HG03354 (cell line): ENCODE results near the gene TMX3.

Source experiments
- ATAC-seq: cut with Tn5 transposase; IDR thresholded peaks from one replicate; pipeline ENCODE4 v1.9.1; 2021; ENCODE audit warnings: mild to moderate bottlenecking; ENCODE audit not compliant: unreplicated experiment, poor library complexity, severe bottlenecking

The TMX3 gene

DNA sequence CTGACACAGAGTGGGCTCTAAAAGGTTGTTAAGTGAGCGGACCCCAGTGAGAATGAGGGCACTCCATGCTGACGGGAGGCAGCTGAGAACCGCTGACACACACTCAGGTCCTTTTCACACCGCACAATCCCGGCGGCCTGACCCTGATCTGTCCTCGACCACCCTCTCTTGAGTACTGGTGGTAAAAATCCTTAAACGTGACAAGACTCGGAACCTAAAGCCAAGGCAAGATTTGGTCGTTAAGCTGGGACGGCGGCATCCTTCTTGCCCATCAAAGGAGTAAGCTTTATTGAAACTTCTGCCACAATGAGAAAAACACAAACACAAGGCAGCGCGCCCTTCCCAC is 569 bp downstream of the TMX3 start:
- ATAC-seq, result peak; percentile 9

DNA sequence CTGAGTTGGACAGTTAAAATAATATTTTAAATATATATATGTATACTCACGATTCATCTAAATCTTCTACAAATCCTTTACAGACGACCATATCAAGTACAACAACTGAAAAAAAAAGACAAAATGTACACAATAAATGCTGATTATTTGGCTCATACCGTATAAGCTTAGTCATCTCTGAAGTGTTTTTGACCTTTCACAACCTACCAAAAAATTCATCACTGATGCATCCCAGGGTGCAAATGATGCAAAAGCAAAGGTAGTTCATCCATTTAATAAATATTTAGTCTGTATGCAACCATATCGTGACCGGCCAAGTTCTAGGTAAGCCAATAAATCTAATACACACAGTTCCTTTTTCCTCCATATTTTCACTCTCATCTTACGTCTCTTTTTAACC is 1.1 kb downstream of the TMX3 start:
- no peak for ATAC-seq

DNA sequence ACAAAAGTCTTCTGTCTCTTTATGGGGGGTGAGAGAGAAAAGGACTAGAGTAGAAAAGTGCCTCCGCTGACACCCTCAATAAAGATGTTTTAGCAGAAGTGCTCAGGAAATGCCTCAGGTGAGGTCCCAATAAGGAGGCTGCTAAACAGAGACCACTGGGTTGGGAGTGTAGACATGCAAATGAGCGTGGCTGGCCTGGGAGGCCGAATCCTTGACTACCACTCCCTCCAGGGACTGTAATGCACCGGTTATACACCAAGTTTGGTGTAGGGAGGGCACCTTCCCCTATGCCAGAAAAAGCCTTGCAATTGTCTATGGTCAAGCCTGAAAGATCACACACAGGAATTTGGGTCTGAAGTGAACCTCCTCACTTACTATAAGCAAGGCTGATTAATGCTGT is 1.8 kb downstream of the TMX3 start:
- no peak for ATAC-seq

DNA sequence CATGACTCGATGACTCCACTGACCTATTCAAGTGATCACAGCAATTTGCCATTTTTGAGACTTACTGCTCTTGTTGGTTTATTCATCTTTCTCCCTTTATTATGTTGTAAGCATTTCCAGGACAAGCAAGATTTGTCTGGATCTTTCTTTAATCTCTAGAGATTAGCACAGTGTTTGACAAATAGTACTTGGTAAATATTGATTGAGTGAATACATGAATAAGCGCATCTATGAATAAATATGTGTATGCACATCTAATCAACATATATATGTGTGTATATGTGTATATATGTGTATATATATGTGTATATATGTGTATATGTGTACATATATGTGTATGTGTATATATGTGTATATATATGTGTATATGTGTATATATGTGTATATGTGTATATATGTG is 7.3 kb downstream of the TMX3 start:
- ATAC-seq, result no peak

DNA sequence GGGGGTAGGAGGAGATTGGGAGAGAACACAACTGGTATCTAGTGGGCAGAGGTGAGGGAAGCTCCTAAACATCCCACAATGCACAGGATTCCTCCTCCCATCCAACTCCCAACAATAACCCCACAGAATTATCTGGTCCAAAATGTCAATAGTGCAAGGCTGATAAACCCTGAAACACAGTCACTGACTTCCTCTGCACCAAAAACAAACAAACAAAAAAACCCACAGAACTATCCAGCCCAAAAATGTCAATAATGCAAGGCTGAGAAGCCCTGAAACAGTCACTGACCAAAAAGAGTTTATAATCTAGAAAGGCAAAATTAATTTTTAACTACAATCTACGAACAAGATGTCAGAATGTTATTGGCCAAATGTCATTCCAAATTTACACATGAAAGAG is 9.8 kb downstream of the TMX3 start:
- ATAC-seq, result no peak

DNA sequence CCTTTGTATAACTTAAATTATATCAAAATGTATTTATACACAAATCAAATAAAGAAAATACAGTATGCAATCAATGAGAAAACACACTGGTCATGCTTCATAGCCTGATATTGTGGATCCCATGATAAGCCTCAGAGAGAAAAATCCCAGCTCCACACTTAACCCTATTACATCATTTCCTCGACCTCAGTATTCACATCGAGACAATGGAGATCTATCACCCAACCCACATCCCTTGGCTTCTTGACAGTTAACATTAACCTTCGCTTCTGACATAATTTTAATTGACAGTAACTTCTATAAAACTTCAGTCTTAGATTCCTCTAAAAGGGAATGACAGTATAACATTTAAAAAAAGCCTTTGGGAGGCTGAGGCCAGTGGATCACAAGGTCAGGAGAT is 11.6 kb downstream of the TMX3 start:
- ATAC-seq, result no peak

DNA sequence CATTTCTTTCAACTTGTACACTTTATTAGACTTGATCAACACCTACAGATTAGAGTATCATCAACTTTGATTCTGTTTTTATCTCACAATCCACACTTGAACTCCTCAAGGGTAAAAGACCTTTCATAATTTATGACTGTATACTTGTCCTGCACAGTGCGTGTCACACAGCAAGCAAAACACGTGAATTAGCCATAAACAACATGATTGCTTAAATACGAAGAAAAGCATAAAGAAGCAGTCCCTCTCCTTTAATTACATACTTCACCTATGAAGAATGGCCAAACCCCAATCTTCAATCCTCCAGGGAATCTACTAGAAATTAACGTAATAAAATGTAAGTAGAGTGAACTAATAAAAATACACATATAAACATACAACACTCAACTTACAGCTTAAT is 13.6 kb downstream of the TMX3 start:
- ATAC-seq, result no peak

DNA sequence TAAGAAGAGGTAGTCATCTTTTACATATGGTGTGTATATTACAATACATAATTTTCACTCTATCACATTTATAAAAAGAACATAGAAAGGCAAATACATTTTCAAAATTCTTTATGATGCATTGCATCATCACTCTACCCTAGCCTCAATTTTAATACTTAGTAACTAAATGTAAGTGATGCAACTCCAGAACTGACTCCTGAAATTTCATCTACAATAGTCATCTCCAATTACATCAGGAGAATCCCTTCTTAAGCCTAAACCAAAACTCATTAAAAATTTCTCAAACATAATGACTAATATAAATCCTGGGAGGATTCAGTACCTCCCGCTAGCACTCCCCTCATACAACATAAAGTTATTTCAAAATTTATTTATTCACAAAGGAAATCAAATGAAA is 15.9 kb downstream of the TMX3 start:
- no peak for ATAC-seq

DNA sequence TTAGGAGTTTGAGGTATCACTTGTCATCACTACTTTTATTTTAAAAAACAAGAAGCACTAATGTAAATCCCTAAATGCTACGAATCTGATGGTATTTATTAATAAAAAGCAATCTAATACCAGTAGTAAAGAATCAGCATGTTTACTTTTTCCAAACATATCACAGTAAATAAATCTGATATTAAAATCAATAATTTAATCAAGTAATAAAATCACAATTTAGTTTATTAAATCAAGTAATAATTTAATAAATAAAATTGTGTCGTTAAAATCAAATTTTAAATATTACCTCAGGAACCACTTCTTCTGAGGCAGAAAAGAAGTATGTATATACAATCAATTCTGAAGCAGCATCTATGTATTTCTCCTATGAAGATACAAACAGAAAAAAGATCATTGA is 18.0 kb downstream of the TMX3 start:
- ATAC-seq, result no peak

DNA sequence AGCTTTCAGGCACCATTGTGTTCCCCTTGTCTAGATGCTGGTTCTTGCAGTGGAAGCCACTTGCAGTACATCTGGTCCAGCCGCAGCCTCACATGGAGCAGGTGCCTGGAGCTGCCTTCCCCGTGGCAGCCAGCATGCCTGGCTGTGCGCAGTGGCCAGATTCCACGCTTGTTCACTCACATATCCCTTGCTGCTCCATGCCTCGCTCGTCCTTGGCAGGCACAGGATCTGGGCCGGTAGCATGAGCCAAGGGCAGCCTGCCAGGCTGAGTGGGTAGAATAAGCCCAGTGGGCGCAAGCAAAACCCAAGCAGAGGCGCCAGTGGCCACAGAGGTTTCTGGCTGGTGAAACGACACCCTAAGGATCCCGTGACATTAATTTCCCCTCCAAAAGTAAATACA is 20.6 kb downstream of the TMX3 start:
- ATAC-seq, result no peak

DNA sequence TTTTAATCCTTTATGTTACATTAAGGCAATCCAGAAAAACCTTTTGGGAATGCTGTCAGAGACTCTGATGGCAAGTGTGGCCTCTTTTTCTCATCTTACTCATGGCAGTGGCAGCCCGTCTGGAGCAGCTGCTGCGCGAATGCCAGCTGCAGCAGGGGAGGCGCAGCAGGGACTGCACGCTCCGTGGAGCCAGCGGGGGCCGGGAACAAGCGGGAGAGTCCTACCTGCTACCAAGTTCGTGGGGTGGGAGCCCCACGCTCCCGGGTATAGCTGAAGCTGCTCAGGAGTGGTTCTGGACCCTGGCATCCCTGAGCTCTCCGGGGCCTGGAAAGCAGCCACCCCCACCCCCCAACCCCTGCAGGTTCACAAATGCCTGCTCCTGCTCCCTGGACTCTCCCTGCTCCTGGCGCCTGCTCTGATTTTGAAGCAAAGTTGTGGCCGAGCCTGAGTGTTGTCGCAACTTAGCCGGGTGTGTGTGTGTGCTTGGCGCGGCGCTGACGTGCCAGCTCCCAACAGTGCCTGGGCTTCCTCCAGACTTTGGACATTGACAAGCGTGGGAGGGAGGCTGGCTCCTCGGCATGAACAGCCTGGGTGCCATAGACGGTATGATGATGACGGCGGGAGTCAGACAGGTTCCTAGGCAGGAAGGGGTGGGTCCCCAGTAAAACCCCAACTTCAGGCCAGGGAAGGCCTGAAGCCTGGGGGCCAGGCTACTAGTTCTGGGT is 21.7 kb downstream of the TMX3 start:
- ATAC-seq, result no peak

DNA sequence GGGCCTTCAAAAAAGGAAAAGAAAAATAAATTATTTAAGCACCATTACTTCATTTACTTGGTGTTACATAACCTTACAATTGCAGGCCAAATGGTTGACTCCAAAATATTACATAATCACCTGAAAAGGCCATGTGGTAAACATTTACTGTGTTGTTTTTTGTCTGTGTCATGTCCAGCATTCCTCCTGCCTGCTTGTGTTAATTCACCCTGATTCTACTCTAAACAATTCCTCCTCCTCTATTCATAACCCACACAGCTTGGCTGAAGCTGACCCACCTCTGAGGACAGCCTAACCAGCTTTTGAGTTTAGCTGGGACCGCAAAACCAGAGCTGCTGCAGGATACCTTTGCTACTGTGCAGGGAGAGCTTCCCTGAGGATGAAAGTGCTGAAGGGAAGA is 35.4 kb downstream of the TMX3 start:
- no peak for ATAC-seq

DNA sequence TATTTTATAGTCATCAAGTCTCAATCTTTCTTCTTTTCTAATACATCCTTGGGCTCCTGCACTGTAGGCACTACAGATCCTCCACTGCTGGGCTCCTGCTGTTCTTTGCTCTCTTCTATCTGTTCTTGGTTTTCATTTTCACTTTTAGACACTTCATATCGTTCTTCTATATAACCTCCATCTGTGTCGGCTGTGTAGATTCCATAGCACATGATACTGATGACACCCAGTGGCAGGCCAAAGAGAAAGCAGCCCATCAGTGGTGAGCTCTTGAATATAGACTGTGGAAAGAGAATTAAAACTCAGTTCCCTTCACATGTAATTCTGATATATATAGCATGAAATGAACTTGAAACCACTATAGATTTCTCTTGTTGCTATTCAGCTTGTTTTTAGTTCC is 38.0 kb downstream of the TMX3 start:
- ATAC-seq, result peak; percentile 90

DNA sequence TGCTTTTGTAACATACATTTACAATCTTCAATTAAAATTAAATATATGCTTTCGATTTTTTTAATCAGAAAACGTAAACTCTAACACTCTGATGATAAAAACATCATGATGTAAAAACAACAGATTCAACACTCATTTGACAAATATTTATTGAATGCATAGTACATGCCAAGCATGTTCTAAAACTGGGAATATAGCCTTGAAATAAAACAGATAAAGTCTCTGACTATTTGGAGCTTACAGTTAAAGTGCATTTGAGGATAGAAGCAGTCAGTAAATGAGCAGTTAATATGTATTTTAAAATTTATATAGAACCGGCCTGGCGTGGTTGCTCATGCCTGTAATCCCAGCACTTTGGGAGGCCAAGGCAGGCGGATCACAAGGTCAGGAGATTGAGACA is 47.8 kb downstream of the TMX3 start:
- ATAC-seq, result no peak

DNA sequence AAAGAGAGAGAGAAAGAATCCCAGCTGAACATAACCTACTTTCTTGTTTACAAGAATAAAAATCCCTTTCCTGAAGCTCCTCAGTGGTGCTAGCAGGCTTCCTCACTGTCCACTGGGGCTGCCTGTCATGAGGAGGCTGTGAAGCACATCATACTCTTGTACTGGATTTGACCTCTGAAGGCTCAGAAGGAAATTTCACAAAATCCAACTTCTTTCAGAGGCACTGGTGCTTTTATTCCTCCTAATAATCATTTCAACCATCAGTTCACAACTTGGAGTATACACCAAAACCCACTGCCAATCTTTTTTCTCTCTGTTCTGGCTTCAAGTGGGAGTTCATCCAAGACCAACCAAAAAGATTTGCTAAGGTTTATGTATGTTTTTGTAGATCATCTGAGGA is 48.5 kb downstream of the TMX3 start:
- ATAC-seq, result no peak

DNA sequence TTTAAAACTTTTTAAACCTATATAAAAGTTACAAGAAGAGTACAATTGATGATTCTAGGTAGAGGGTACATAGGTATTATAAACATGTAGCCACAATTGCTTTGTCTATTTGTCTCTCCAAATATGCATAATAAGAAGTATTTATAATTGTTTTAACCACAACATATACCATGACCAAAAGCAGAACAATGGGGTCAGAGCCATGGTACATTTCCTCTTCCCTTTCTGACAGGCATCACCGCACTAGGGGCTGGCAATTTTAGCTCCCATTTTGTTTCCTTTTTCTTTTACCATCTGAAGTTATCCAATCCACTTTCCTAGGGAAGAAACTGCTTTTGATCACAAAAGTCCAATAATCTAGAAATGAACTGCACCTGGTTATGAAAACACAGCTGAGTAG is 49.3 kb downstream of the TMX3 start:
- no peak for ATAC-seq

DNA sequence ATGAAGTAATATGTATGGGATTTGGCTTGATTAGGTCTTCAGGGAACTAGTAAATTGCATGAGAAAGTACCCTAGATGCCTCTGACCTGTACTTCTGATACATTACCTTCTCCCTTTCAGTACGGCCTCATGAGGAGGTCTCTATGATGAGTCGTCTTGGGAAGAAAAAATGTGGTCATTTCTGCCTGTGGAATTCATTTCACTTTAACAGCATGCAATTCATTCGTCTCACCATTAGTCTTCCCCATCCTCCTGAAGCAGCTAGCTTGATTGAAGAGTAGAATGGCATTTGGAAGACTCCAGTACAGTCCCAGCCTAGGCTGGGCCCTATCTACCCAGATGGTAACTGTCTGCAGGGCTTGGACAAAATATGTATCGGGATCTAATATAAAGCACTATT is 52.2 kb downstream of the TMX3 start:
- ATAC-seq, result no peak

DNA sequence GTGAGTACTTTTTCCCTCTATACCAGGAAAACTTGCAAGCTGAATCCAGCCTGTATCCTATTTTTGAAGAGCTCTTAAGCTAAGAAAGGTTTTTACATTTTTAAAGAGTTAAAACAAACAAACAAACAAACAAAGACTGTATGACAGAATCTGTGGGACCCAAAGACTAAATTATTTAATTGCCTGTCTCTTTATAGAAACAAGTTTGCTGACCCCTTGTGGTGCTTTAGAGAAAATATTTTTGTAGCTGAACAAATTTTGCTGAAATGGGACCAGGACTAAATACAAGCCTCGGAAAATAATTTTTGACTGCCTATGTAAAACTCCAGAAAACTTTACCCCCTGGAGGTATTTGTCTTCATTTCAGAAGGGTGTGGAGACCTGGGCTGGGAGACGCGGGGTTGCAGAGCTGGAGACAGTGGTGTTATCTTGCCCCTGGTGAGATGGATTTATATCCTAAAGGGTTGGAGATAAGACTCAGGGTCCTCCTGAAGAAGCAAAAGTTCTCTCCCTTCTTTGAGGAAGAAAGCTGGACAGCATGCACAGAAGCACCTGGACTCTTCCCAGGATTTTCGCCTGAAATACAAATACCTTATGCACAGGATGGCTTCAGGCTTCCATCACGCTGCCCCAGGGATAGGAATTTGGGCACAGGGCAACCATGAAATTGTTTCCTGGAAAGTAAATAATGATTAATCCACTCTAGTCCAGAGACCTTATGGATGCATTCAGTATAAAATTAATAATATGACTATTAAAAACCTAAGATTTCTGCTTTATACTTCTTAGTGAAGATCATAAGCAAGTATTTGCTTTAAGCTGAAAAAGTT is 54.3 kb downstream of the TMX3 start:
- no peak for ATAC-seq

DNA sequence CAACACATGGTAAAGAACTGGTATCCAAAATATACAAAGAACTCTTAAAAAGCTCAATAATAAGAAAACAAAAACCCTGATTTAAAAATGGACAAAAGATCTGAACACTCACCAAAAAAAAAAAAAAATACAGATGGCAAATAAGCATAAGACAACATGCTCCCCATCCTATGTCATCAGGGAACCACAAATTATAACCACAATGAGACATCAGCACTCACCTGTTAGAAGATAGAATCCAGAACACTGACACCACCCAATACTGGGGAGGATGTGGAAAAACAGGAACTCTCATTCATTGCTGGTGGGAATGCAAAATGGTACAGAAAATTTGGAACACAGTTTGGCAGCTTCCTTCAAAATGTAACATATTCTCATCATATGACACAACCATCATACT is 66.7 kb downstream of the TMX3 start:
- no peak for ATAC-seq

DNA sequence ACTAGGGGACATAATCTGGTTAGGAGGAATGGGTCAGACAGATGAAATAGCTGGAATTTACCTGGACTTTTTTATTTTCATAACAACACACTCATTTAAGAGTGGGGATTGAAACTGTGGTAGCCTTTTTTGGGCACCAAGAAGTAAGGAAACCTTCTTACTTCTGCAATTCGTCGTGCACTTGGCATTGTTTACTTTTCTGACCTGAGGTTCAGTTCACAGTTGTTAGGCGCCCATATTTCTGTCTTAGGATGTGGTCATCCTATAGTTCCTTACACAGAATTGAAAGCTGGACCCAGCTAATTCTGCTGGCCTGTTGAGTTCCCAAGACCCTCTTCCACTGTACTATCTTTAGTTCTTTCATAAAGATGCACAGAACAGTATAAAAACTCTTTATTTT is 72.9 kb downstream of the TMX3 start:
- ATAC-seq, result no peak

DNA sequence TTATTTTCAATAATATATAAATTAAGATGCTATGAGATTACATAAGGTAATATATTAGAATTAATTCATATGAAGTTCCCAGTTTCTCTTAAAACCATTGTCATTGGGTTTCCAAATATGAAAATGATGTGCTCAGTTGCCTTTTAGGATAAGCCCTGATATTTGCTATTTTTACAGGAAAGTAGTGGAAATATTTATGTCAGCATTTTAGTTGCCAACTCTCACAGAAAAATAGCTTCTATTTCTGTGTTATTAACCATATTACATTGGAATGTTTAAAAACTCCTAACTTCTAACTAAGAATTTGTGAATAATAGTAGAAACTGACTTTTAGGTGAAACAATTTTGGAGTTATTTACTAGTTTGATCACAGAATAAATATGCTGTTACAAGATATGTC is 74.0 kb downstream of the TMX3 start:
- no peak for ATAC-seq

DNA sequence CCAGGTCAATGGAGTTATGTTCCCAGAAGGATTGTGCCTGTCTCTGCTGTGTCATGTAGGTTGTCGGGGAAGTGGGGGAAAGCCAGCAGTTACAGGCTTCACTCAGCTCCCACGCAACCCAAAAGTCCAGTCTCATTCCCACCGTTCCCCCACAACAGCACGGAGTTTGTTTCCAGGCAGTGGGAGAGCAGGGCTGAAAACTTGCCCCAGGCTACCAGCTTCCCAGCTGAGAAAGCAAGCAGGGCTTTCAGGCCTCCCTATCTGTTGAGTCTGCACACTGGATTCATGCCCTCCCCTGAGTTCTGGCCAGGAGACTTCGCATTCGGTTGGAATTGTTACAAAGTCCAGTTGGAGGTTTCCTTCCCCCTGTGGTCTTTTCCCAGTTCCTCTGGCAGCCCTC is 76.3 kb downstream of the TMX3 start:
- ATAC-seq, result no peak
